Thyroid gland (tissue), 4 donors: ENCODE measurements around the gene METTL21A. TPM values are rescaled to one million over a fixed set of nuclear protein-coding genes. Genes with fewer than 3 reads are reported as not detected.

ENCODE experiments used
- DNase-seq, 2 donors: peaks; one replicate each; pipeline ENCODE4 v3.0.0-alpha.2; 2019
- H3K27ac ChIP-seq, 3 donors: fragments of 200-600 bp; sonication (generic); 1 replicate in 2 of 3; 2 replicates in 1 of 3; pipeline ENCODE4 v1.5.1; 2016 to 2019; ENCODE audit warnings: mild to moderate bottlenecking in 1 of 3, moderate library complexity in 1 of 3
- H3K27me3 ChIP-seq: fragments of 200-600 bp; sonication (generic); one replicate; pipeline ENCODE4 v1.5.1; 2019
- H3K36me3 ChIP-seq, 2 donors: fragments of 200-600 bp; sonication (generic); one replicate each; pipeline ENCODE4 v1.5.1; 2016 to 2019
- H3K4me1 ChIP-seq, 2 donors: fragments of 200-600 bp; sonication (generic); one replicate each; pipeline ENCODE4 v1.5.1; 2017 to 2019
- H3K4me3 ChIP-seq, 3 donors: fragments of 200-600 bp; sonication (generic); replicated peaks in 1 of 3; 1 replicate in 2 of 3; 2 replicates in 1 of 3; pipeline ENCODE4 v1.5.1; 2016; ENCODE audit warnings: mild to moderate bottlenecking in 1 of 3
- H3K9me3 ChIP-seq: fragments of 200-600 bp; sonication (generic); one replicate; pipeline ENCODE4 v1.5.1; 2017
- CTCF ChIP-seq, 6 experiments: fragments of 200-600 bp in 3 of 6; fragments of 450-650 bp in 3 of 6; sonication (generic) in 3 of 6; IDR thresholded peaks; one replicate each; pipeline ENCODE4 v1.5.1; 2016 to 2019; ENCODE audit warnings: antibody characterized with exemption in 6 of 6, mild to moderate bottlenecking in 2 of 6, inconsistent platforms in 1 of 6, moderate library complexity in 1 of 6
- POLR2A ChIP-seq, 2 donors: fragments of 450-650 bp; IDR thresholded peaks; one replicate each; pipeline ENCODE4 v1.6.1; 2017; ENCODE audit warnings: antibody characterized with exemption in 2 of 2, mild to moderate bottlenecking in 2 of 2, moderate library complexity in 1 of 2
- WGBS, 2 donors: methylation state at CpG; one replicate each; pipeline ENCODE4 v1.1.5; 2017; 5-methylcytosine and 5-hydroxymethylcytosine counted together
- intact Hi-C: fragments of 100-400 bp; cut with DNase I; formaldehyde crosslinking; loops from one replicate; pipeline ENCODE4 v1.15.1; 2023
- total RNA-seq, 4 donors: library from RNA; depleted of rRNA; stranded (reverse); fragments of >200 nt; gene quantifications; one replicate each; pipeline ENCODE4 v1.2.3, GENCODE V29; 2016

The METTL21A gene
- total RNA-seq, 4 donors from 2014 or later = 24.6 to 48.9 (median 36.0) TPM

- Histone ChIP-seq H3K4me3 (no peak overlapping the region), H3K36me3 (no peaks in the 10 kb centered on the region), H3K9me3 (no peaks in the 10 kb centered on the region), H3K27me3 (no peaks in the 10 kb centered on the region), H3K4me1 (no peaks in the 10 kb centered on the region), H3K27ac (no peak overlapping the region)
- DNase-seq = no peak
- intact Hi-C loops = no loop called here
- 60 to 73% methylated on average over 5 of the region's 5 CpGs for WGBS, 2 donors
- no peak for TF ChIP-seq CTCF (IDR thresholded peaks at IDR 0.05)
- no peak for TF ChIP-seq POLR2A (IDR thresholded peaks at IDR 0.05)
These were observed 38.8 kb upstream of the METTL21A start for GRCh38 chr2:207663870-207664545.

GRCh38 chr2:207662203-207662602, 37.0 kb upstream of the METTL21A start:
- TF ChIP-seq CTCF (IDR thresholded peaks at IDR 0.05) (no peak), POLR2A (IDR thresholded peaks at IDR 0.05) (no peak)
- H3K4me3 ChIP-seq = no peak overlapping the region
- no peak for DNase-seq
- no peak overlapping the region for H3K27ac ChIP-seq
- no peaks in the 10 kb centered on the region for H3K27me3 ChIP-seq
- WGBS, 2 donors = 79 to 95% methylated on average over 2 of the region's 2 CpGs
- H3K36me3 ChIP-seq = no peaks in the 10 kb centered on the region
- no peaks in the 10 kb centered on the region for H3K9me3 ChIP-seq
- intact Hi-C loops = no loop called here
- no peaks in the 10 kb centered on the region for H3K4me1 ChIP-seq

GRCh38 chr2:207660994-207661393, 35.8 kb upstream of the METTL21A start:
- Histone ChIP-seq H3K36me3 (no peaks in the 10 kb centered on the region), H3K27ac (no peak overlapping the region), H3K9me3 (no peaks in the 10 kb centered on the region), H3K4me1 (no peaks in the 10 kb centered on the region), H3K4me3 (no peak overlapping the region), H3K27me3 (no peaks in the 10 kb centered on the region)
- no peak for DNase-seq
- intact Hi-C loops = no loop called here
- 61 to 71% methylated on average over 7 of the region's 7 CpGs for WGBS, 2 donors
- TF ChIP-seq POLR2A (IDR thresholded peaks at IDR 0.05) (no peak), CTCF (IDR thresholded peaks at IDR 0.05) (no peak)

DNA sequence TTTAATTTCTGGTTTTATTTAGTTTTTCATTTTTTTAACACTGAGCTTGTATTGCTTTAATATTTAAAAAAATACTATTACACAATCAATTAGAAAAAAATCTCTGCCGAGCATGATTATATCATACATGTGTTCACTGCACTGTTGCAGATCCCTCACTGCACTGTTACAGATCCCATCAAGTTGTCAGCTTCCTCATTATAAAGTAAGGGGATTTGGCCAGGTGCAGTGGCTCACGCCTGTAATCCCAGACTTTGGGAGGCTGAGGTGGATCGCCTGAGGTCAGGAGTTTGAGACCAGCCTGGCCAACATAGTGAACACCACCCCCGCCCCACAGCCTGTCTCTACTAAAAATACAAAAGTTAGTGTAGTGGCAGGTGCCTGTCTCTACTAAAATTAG, 33.0 kb upstream of the METTL21A start:
- no peak for DNase-seq
- intact Hi-C loops = no loop called here

More for the DNA sequence above, 33.0 kb upstream of the METTL21A start:
- Histone ChIP-seq H3K4me1 (no peaks in the 10 kb centered on the region), H3K4me3 (no peak overlapping the region), H3K27ac (no peak overlapping the region), H3K27me3 (no peaks in the 10 kb centered on the region), H3K9me3 (no peaks in the 10 kb centered on the region), H3K36me3 (no peaks in the 10 kb centered on the region)
- TF ChIP-seq POLR2A (IDR thresholded peaks at IDR 0.05) (no peak), CTCF (IDR thresholded peaks at IDR 0.05) (no peak)
- 90 to 96% methylated on average over 4 of the region's 4 CpGs for WGBS, 2 donors
